SK-N-SH treated with all-trans-retinoic acid at 6 μM for 48 hours (cell line): Measurements from ENCODE around the gene CYB561.

Experiments used
- ATAC-seq: fragments of 200-7000 bp; cut with Tn5 transposase; 3 replicates; pipeline ENCODE4 v1.9.1; 2020; ENCODE audit warnings: mild to moderate bottlenecking, moderate library complexity
- ARNTL ChIP-seq: fragments of 450-650 bp; formaldehyde crosslinking; IDR thresholded peaks from 2 replicates; pipeline ENCODE4 v1.5.0; 2020; ENCODE audit warnings: low read depth, mild to moderate bottlenecking, moderate library complexity, borderline replicate concordance
- CSDC2 ChIP-seq: fragments of 250-450 bp; sonication (Bioruptor Pico); IDR thresholded peaks from 2 replicates; pipeline ENCODE4 v1.5.0; 2020; ENCODE audit warnings: mild to moderate bottlenecking, moderate library complexity
- ESRRG ChIP-seq: fragments of 250-450 bp; sonication (Bioruptor Pico); IDR thresholded peaks from 2 replicates; pipeline ENCODE4 v1.6.1; 2021; ENCODE audit warnings: mild to moderate bottlenecking
- GLIS3 ChIP-seq: fragments of 250-450 bp; sonication (Bioruptor Pico); IDR thresholded peaks from 2 replicates; pipeline ENCODE4 v1.5.0; 2020; ENCODE audit warnings: mild to moderate bottlenecking, moderate library complexity
- ISL1 ChIP-seq: fragments of 250-450 bp; sonication (Bioruptor Pico); IDR thresholded peaks from 2 replicates; pipeline ENCODE4 v2.1.2; 2022; ENCODE audit warnings: mild to moderate bottlenecking, moderate library complexity
- OSR1 ChIP-seq: fragments of 250-450 bp; sonication (Bioruptor Pico); IDR thresholded peaks from 2 replicates; pipeline ENCODE4 v1.8.0; 2022; ENCODE audit warnings: moderate library complexity, mild to moderate bottlenecking, inconsistent platforms
- PPARA ChIP-seq: fragments of 250-450 bp; sonication (Bioruptor Pico); IDR thresholded peaks from 2 replicates; pipeline ENCODE4 v1.5.0; 2020; ENCODE audit warnings: mild to moderate bottlenecking, borderline replicate concordance
- RARB ChIP-seq: fragments of 250-450 bp; sonication (Bioruptor Pico); IDR thresholded peaks from 2 replicates; pipeline ENCODE4 v1.8.0; 2021; ENCODE audit warnings: mild to moderate bottlenecking, moderate library complexity
- SNAI2 ChIP-seq: fragments of 250-450 bp; sonication (Bioruptor Pico); IDR thresholded peaks from 2 replicates; pipeline ENCODE4 v1.5.0; 2020; ENCODE audit warnings: mild to moderate bottlenecking, moderate library complexity
- TCF4 ChIP-seq: fragments of 250-450 bp; sonication (Bioruptor Pico); IDR thresholded peaks from 2 replicates; pipeline ENCODE4 v1.8.0; 2021; ENCODE audit warnings: mild to moderate bottlenecking, moderate library complexity, borderline replicate concordance
- ZC3H10 ChIP-seq: fragments of 250-450 bp; sonication (Bioruptor Pico); IDR thresholded peaks from 2 replicates; pipeline ENCODE4 v1.5.1; 2021; ENCODE audit warnings: mild to moderate bottlenecking, moderate library complexity
- ZFP3 ChIP-seq: fragments of 250-450 bp; sonication (Bioruptor Pico); IDR thresholded peaks from 2 replicates; pipeline ENCODE4 v1.5.0; 2020; ENCODE audit warnings: mild to moderate bottlenecking, moderate library complexity
- ZFP30 ChIP-seq: fragments of 450-650 bp; formaldehyde crosslinking; IDR thresholded peaks from 2 replicates; pipeline ENCODE4 v1.5.0; 2022; ENCODE audit warnings: mild to moderate bottlenecking, moderate library complexity
- ZNF565 ChIP-seq: fragments of 450-650 bp; formaldehyde crosslinking; conservative IDR thresholded peaks from 2 replicates; pipeline ENCODE4 v1.5.0; 2020; ENCODE audit warnings: low read depth, mild to moderate bottlenecking, moderate library complexity
- ZNF70 ChIP-seq: fragments of 450-650 bp; formaldehyde crosslinking; IDR thresholded peaks from 2 replicates; pipeline ENCODE4 v1.5.0; 2020; ENCODE audit warnings: mild to moderate bottlenecking, moderate library complexity
- ZNF8 ChIP-seq: fragments of 450-650 bp; formaldehyde crosslinking; IDR thresholded peaks from 2 replicates; pipeline ENCODE4 v1.5.0; 2020; ENCODE audit warnings: mild to moderate bottlenecking, moderate library complexity
- TF ChIP-seq, protein P1 (sequence below): fragments of 250-450 bp; sonication (Bioruptor Pico); IDR thresholded peaks from 2 replicates; pipeline ENCODE4 v1.8.0; 2021; ENCODE audit warnings: low read depth, mild to moderate bottlenecking, moderate library complexity, borderline replicate concordance
- TF ChIP-seq, protein P2 (sequence below): fragments of 250-450 bp; sonication (Bioruptor Pico); IDR thresholded peaks from 2 replicates; pipeline ENCODE4 v1.8.0; 2020; ENCODE audit warnings: mild to moderate bottlenecking, moderate library complexity, borderline replicate concordance
- TF ChIP-seq, protein P3 (sequence below): fragments of 250-450 bp; sonication (Bioruptor Pico); IDR thresholded peaks from 2 replicates; pipeline ENCODE4 v1.5.1; 2021; ENCODE audit warnings: mild to moderate bottlenecking, moderate library complexity
- TF ChIP-seq, protein P4 (sequence below): fragments of 250-450 bp; sonication (Bioruptor Pico); IDR thresholded peaks from 2 replicates; pipeline ENCODE4 v1.5.1; 2020; ENCODE audit warnings: low read depth, mild to moderate bottlenecking, moderate library complexity

Gene CYB561

DNA sequence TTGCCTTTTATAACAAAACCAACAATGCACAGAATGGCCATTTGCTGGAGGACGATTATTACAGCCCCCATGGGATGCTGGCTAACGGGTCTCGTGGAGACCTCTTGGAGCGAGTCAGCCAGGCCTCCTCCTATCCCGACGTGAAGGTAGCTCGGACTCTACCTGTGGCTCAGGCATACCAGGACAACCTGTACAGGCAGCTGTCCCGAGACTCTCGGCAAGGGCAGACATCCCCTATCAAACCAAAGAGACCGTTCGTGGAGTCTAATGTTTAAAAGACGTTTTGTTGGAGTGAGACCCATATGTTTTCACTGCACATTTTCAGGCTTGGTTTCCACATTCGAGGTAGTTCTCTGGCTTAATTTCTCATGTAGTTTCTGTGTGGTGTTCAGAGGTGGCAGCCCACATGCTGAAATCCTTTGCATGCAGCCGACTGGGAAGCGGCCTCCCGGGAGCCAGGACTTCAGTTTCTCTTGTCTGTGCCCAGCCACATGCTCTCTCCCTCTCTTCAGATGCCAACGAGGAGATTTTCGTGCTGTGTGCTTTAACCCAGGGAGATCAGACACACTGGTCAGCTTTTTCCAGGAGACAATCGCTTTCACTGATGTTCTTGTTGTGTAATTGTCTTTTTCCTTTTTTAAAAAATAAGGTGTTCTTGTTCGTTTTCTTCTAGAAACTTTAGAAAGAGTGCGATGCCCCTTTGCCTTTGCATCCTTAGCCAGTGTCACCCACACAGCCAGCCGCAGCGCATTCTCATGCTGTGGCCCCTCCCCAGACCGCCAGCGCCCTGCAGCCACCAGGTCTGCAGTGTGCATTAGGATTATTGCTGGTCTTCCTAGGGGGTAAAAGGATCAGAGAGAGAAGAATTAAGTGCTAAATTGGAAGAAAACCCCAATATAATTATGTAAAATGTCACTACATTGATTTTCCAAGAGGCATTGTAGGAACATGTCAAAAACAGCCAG is 24.1 kb downstream of the CYB561 start (continued):
- TF ChIP-seq, protein P1, sequence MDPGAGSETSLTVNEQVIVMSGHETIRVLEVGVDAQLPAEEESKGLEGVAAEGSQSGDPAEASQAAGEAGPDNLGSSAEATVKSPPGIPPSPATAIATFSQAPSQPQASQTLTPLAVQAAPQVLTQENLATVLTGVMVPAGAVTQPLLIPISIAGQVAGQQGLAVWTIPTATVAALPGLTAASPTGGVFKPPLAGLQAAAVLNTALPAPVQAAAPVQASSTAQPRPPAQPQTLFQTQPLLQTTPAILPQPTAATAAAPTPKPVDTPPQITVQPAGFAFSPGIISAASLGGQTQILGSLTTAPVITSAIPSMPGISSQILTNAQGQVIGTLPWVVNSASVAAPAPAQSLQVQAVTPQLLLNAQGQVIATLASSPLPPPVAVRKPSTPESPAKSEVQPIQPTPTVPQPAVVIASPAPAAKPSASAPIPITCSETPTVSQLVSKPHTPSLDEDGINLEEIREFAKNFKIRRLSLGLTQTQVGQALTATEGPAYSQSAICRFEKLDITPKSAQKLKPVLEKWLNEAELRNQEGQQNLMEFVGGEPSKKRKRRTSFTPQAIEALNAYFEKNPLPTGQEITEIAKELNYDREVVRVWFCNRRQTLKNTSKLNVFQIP (CRISPR knock-in tag), result no peak
- no peak for TF ChIP-seq ZNF70 (CRISPR knock-in tag)
- TF ChIP-seq, protein P2, sequence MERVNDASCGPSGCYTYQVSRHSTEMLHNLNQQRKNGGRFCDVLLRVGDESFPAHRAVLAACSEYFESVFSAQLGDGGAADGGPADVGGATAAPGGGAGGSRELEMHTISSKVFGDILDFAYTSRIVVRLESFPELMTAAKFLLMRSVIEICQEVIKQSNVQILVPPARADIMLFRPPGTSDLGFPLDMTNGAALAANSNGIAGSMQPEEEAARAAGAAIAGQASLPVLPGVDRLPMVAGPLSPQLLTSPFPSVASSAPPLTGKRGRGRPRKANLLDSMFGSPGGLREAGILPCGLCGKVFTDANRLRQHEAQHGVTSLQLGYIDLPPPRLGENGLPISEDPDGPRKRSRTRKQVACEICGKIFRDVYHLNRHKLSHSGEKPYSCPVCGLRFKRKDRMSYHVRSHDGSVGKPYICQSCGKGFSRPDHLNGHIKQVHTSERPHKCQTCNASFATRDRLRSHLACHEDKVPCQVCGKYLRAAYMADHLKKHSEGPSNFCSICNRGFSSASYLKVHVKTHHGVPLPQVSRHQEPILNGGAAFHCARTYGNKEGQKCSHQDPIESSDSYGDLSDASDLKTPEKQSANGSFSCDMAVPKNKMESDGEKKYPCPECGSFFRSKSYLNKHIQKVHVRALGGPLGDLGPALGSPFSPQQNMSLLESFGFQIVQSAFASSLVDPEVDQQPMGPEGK (CRISPR knock-in tag), result no peak
- no peak for TF ChIP-seq TCF4 (CRISPR knock-in tag)

DNA sequence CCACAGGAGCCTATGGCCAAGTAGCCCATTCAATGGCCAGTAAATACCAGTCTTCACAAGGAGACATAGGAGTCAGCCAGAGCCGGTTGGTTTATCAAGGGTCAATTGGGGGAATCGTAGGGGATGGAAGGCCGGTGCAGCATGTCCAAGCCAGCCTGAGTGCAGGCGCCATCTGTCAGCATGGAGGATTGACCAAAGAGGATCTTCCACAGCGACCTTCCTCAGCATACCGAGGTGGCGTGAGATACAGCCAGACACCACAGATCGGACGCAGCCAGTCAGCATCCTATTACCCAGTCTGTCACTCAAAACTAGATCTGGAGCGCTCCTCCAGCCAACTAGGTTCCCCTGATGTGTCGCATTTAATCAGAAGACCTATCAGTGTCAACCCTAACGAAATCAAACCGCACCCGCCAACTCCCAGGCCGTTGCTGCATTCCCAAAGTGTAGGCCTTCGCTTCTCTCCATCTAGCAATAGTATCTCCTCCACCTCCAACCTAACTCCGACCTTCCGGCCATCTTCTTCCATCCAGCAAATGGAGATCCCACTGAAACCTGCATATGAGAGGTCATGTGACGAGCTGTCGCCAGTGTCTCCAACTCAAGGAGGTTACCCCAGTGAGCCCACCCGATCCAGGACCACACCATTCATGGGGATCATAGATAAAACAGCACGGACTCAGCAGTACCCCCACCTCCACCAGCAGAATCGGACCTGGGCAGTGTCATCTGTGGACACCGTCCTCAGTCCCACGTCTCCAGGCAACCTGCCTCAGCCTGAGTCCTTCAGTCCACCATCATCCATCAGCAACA is 25.0 kb downstream of the CYB561 start:
- ATAC-seq, result no peak
- TF ChIP-seq, protein P2 (CRISPR knock-in tag), result no peak
- TF ChIP-seq PPARA (CRISPR knock-in tag), result no peak
- no peak for TF ChIP-seq SNAI2 (CRISPR knock-in tag)
- no peak for TF ChIP-seq RARB
- no peak for TF ChIP-seq ZNF565 (CRISPR knock-in tag)
- no peak for TF ChIP-seq CSDC2 (CRISPR knock-in tag)
- TF ChIP-seq, protein P3, sequence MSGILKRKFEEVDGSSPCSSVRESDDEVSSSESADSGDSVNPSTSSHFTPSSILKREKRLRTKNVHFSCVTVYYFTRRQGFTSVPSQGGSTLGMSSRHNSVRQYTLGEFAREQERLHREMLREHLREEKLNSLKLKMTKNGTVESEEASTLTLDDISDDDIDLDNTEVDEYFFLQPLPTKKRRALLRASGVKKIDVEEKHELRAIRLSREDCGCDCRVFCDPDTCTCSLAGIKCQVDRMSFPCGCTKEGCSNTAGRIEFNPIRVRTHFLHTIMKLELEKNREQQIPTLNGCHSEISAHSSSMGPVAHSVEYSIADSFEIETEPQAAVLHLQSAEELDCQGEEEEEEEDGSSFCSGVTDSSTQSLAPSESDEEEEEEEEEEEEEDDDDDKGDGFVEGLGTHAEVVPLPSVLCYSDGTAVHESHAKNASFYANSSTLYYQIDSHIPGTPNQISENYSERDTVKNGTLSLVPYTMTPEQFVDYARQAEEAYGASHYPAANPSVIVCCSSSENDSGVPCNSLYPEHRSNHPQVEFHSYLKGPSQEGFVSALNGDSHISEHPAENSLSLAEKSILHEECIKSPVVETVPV (CRISPR knock-in tag), result no peak
- TF ChIP-seq ZFP30, result no peak
- TF ChIP-seq, protein P1 (CRISPR knock-in tag), result no peak
- TF ChIP-seq ESRRG (CRISPR knock-in tag), result no peak
- no peak for TF ChIP-seq ZC3H10 (CRISPR knock-in tag)
- TF ChIP-seq, protein P4, sequence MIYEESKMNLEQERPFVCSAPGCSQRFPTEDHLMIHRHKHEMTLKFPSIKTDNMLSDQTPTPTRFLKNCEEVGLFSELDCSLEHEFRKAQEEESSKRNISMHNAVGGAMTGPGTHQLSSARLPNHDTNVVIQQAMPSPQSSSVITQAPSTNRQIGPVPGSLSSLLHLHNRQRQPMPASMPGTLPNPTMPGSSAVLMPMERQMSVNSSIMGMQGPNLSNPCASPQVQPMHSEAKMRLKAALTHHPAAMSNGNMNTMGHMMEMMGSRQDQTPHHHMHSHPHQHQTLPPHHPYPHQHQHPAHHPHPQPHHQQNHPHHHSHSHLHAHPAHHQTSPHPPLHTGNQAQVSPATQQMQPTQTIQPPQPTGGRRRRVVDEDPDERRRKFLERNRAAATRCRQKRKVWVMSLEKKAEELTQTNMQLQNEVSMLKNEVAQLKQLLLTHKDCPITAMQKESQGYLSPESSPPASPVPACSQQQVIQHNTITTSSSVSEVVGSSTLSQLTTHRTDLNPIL, result no peak
- TF ChIP-seq ZNF8, result no peak
- no peak for TF ChIP-seq OSR1 (CRISPR knock-in tag)
- no peak for TF ChIP-seq TCF4 (CRISPR knock-in tag)
- no peak for TF ChIP-seq ISL1 (CRISPR knock-in tag)
- no peak for TF ChIP-seq ARNTL (CRISPR knock-in tag)
- TF ChIP-seq ZFP3, result no peak
- TF ChIP-seq GLIS3, result no peak
